ENCODE data around the gene PYGM.
"Not testable (repeated sequence)": the region's sequence is repeated elsewhere in the genome, so short reads cannot be mapped to it uniquely, and the experiment has no call there.

Gene PYGM

DNA sequence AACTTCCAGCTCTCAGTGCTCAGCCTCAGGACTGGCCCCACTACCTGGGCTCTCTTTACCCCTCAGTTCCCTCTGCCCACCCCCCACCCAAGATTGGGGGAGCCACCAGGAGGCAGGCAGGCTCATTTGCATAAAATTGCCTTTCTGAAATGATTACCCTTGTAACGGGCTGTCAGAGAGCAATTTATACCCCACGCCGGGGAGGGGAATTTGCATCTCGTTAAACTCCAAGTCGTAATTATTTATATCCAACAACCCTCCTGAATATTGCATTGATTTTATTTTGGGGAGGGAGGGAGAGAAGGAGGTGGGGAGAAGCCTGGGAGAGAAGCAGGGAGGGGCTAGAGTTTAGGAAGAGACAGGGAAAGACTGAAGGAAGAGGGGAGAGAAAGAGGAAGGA is 45.1 kb downstream of the PYGM start:
- FAIRE-seq, result no peak

DNA sequence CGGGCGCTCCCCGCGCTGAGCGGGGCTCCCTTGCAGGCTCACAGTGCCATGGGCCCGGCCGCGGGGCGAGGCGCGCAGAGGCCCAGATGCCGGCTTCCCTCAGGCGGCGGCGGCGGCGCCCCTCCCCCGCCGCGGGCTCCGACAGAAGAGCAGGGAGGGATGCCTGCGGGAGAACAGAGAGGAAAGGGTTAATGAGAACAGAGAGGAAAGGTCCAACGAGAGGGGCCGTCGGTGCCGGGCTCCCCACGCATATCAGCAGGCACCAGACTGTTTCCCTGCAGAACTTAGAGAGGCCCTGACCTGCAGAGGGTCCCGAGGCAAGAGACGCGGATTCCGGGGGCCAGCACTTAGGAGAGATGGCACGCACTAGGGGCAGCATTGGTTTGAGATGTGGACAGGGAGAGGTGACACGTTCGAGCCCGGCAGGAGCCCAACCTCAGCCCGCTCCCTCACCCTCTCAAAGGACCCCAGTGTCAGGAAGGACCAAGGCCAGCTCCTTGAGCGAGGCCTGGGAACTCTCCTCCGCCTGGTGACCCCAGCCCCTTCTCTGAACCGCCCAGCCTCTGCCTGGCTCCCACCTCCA is 45.9 kb downstream of the PYGM start:
- no peak for FAIRE-seq

DNA sequence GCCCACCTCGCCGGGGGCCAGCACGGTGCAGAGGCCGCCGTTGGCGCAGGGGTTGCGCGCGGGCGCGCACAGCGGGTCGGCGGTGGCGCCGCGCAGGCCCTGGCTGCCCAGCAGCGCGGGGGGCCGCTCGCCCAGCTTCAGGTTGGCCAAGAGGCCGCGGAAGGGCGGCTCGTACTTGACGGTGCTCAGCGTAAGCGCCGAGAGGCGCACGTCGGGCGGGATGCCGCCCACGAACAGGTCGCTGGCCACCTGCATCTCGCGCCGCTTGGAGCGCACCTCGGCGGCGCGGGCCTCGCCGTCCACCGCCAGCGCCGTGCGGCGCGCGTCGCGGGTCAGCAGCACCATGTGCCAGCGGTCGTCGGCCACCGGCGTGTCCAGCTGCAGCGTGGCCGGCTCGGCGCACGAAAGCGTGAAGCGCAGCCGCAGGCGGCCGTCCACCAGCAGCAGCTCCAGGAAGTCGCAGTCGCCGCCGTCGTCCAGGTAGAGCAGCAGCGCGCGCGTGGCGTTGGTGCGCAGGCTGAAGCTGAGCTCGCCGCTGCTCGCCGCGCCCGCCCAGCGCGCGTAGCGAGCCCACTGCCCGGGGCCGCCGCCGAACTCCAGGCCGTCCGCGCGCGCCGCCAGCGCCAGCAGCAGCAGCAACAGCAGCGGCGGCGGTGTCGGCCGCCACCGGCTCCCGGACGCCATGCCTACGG is 46.6 kb downstream of the PYGM start:
- no peak for FAIRE-seq

DNA sequence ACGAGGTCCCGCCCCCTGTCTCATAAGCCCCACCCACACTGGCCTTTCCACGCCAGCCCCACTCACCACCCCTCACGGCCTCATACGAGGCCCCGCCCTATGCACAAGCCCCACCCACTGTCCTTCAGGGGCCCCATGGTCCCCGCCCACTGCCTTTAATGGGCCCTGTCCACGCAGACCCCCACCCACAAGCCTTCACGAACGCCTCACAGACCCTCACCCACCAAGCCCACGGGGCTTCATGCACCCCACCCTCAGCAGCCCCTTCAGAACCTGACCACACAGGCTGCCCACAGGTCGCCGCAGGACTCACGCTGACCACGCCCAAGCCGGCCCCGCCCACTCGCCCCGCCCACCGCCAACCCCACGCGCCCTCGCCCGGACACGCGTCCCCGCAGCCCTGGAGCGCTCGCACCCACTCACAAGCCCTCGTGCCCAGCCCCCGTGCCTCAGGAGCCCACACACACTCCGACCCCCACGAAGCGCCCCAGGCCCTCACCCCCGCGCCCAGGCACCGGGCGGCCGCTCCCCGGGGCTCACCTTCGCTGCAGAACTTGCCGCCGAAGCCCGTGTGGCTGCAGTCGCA is 47.3 kb downstream of the PYGM start:
- FAIRE-seq, result no peak

DNA sequence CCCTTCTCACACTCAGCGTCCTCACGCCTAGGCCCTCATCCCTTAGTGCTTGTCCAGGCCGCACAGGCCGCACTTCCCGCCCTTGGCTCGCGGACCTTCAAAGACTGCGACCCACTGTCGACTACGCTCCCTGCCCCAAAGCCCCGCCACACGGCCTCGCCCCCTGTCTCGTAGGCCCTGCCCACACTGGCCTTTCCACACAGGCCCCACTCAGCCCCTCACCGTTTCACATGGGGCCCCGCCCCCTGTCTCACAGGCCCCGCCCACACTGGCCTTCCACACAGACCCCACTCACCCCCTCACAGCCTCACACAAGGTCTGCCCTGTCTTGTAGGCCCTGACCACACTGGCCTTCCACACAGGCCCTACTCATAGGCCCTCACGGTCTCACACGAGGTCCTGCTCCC is 47.8 kb downstream of the PYGM start:
- FAIRE-seq, result no peak

DNA sequence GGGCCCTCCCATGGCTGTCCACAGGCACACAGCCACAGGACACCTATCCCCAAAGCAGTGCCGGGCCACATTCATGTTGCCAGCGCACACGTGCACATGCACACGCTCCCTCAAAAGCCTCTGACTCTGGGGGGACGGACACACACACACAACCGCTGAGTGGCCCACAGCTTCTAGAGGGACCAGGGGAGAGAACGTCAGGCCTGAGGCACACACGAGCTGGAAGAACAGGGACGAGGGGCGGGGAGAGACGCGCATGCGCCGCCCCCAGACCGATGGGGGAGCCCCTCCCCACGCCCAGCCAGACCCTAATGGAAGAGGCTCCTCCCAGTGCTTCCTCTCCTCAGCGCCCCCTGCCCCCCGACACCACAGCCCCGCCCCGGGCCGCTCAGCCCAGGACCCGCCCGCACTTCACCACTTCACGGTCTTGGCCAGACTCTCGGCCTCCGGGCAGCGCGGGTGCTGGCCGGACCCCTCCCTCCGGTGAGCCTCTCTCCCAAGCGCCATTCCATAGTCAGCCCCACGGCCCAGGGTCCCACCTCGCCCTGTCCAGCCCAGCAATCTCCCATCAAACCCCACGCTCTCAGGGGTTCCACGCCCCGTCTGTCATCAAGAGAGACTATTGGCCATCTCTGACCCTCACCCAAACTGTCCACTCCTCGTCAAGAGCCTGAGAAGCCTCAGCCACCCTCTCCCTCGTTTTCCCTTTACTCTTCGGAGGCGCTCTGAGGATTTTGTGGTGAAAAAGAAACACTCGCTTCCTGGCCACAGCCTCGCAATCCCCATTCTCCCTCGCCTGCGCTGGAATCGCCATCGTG is 48.4 kb downstream of the PYGM start:
- no peak for FAIRE-seq

DNA sequence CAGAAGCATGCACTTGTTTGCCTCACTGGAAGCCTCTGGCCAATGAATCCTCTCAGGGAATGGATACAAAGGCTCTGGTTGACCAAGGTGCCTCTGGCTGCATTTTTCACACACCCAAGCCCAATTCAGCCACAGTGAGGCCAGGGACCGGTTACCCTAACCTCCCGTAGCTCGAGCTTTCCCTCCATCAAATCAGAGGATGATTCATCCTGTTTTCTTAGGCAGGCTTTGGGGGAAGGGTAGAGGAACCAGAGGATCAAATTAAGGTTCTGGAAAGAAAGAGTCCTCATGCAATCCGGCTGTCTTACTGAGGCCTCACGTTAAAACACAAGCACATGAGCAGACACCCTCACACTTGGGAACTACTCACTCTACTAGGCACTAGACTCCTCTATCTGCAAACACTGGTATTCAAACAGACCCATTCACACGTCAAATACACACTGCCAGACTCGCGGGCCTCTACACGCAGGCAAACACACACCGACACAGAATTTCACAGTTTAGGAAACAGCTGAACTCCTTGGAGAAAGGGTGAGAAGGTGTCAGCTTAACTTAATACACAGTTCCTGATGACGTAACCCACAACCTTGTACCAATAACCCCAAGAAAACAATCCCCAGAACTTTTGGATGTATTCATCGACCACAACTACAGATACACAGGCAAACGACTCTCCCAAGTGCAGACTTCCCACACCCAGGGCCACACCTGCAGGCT is 49.2 kb downstream of the PYGM start:
- no peak for FAIRE-seq

DNA sequence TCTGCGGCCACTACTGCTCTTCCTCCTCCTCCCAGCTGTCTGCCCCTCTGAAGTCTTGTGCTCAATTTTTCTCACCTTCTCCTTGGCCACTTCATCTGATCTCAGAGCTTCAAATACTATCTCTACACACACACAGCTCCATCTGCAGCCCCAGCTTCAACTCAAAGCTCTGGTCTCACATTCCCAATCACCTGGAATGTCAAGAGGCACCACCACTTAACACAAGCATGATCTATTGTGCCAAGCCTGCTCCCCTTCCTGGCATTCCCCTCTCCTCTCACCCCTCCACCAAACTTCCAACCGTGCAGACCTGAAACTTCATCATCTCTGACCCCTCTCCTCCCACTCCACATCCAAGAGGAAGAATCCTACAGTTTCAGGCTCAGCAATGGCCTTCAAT is 54.3 kb downstream of the PYGM start:
- FAIRE-seq, result no peak

DNA sequence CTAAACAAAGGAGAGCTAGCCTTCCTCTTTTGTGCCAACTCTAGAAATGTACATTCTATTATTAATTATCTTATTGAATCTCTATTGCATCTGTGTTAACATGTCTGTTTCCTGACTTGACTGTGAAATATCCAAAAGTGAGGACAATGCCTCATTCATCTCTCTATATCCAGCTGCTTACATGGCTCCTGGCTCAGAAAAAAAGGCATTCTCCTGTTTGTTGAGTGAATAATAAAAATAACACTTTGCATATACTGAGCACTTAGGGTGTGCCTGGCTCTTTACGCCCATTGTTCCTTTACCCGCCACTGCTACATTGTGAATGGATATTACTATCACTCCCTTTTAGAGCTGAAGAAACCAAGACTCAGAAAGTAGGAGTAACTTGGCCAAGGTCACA is 56.7 kb downstream of the PYGM start:
- no peak for FAIRE-seq

DNA sequence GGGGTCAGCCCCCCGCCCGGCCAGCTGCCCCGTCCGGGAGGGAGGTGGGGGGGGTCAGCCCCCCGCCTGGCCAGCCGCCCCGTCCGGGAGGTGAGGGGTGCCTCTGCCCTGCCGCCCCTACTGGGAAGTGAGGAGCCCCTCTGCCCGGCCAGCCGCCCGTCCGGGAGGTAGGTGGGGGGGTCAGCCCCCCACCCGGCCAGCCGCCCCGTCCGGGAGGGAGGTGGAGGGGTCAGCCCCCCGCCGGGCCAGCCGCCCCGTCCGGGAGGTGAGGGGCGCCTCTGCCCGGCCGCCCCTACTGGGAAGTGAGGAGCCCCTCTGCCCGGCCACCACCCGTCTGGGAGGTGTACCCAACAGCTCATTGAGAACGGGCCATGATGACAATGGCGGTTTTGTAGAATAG is 57.8 kb downstream of the PYGM start:
- not testable (repeated sequence) for FAIRE-seq

DNA sequence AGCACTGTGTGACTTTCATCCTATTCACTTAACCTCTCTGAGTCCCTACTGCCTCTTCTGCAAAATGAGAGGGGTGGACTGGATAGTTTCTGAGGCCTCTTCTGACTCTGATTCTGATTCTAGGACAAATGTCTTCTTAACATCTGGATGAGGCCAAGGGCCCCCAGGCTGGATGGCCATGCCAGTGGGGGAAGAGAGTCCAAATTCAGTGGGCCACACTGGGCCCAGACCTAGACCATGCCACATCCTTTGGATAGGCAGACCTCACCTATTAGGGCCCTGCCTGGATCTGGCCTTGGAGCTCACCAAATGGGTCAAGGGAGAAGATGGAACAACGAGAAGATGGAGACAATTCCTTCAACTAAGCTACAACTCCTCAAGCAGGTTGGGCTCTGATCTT is 61.3 kb downstream of the PYGM start:
- FAIRE-seq, result no peak

DNA sequence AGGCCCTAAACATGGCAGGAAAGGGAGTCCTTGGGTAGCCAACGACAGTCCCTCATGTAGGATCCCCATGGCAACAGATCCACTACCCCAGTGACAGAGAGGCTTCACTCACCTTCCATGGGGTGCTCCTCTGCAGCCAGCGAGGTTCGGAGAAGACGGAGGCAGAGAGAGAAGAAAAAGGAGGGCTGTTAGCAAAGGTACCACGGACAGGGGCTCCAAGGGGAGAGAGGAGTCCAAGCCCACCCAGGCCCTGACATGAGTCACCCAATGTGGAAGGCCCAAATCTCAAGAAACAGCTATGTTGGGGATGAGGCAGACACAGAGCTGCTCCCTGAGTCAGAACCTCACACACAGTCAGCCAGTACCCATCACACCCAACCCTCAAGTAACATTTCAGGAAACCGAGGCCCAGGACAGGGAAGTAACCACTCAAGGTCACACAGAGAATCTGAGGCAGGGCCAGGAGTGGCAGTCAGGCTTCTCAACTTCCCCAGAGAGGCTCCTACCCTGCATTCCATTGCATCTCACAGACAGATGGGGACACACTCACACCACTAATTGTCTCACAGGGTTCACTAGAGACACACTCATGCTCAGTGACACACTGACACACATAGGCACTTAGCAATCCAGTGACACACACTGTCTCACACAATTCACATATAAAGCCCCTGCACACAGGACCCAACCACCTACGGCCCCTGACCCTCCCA is 62.0 kb downstream of the PYGM start:
- no peak for FAIRE-seq

Measured in islet of Langerhans (tissue), 1 donor.